Astrocyte (in vitro differentiated cells and primary cell): ENCODE results near the gene CFTR. TPM values are rescaled to one million over a fixed set of nuclear protein-coding genes. Genes with fewer than 3 reads are reported as not detected.

ENCODE experiments used
- DNase-seq: peaks from one replicate; pipeline ENCODE4 v3.0.0-alpha.2; 2010; ENCODE audit warnings: low read depth
- FAIRE-seq: peaks from 2 replicates; lab custom pipeline; 2011; peaks lifted over from hg19 to GRCh38; lab: Jason Lieb, UNC
- H2AFZ ChIP-seq: 2 replicates; pipeline ENCODE4 v1.6.0; 2012; ENCODE audit warnings: low read depth, low read length, inconsistent platforms
- H3K27ac ChIP-seq: 2 replicates; pipeline ENCODE4 v1.5.1; 2011; ENCODE audit warnings: low read depth, low read length, inconsistent platforms
- H3K27me3 ChIP-seq: 2 replicates; pipeline ENCODE4 v1.6.0; 2011; ENCODE audit warnings: low read length, inconsistent platforms; ENCODE audit not compliant: insufficient read depth
- H3K36me3 ChIP-seq: 2 replicates; pipeline ENCODE4 v1.5.1; 2011; ENCODE audit warnings: low read length, inconsistent platforms; ENCODE audit not compliant: insufficient read depth
- H3K4me1 ChIP-seq: 2 replicates; pipeline ENCODE4 v1.5.1; 2011; ENCODE audit warnings: low read length, inconsistent platforms; ENCODE audit not compliant: insufficient read depth
- H3K4me2 ChIP-seq: 2 replicates; pipeline ENCODE4 v1.6.0; 2012; ENCODE audit warnings: low read length, inconsistent platforms
- H3K4me3 ChIP-seq: 2 replicates; pipeline ENCODE4 v1.5.1; 2011; ENCODE audit warnings: low read depth, mild to moderate bottlenecking, low read length, inconsistent platforms; ENCODE audit not compliant: insufficient read depth
- H3K79me2 ChIP-seq: 2 replicates; pipeline ENCODE4 v1.6.0; 2012; ENCODE audit warnings: mild to moderate bottlenecking, low read length, inconsistent platforms; ENCODE audit not compliant: insufficient read depth
- H3K9ac ChIP-seq: 2 replicates; pipeline ENCODE4 v1.6.0; 2012; ENCODE audit warnings: mild to moderate bottlenecking, low read length, inconsistent platforms
- H3K9me3 ChIP-seq: 2 replicates; pipeline ENCODE4 v1.5.1; 2012; ENCODE audit warnings: low read depth, mild to moderate bottlenecking, low read length, inconsistent platforms; ENCODE audit not compliant: insufficient read depth
- H4K20me1 ChIP-seq: 2 replicates; pipeline ENCODE4 v1.6.0; 2012; ENCODE audit warnings: low read length, inconsistent platforms; ENCODE audit not compliant: insufficient read depth
- H3K27ac Mint-ChIP-seq: one replicate; pipeline ENCODE4 v1.8.0; 2021; ENCODE audit warnings: mild to moderate bottlenecking, mixed read lengths; ENCODE audit not compliant: unreplicated experiment
- H3K27me3 Mint-ChIP-seq: one replicate; pipeline ENCODE4 v1.8.0; 2021; ENCODE audit warnings: low read depth, mixed read lengths; ENCODE audit not compliant: unreplicated experiment
- H3K36me3 Mint-ChIP-seq: one replicate; pipeline ENCODE4 v1.8.0; 2021; ENCODE audit warnings: low read depth, mixed read lengths; ENCODE audit not compliant: unreplicated experiment
- H3K4me1 Mint-ChIP-seq: one replicate; pipeline ENCODE4 v1.8.0; 2021; ENCODE audit warnings: low read depth, mixed read lengths; ENCODE audit not compliant: unreplicated experiment
- H3K4me3 Mint-ChIP-seq: one replicate; pipeline ENCODE4 v1.8.0; 2021; ENCODE audit warnings: mild to moderate bottlenecking, moderate library complexity, mixed read lengths; ENCODE audit not compliant: unreplicated experiment
- H3K9me3 Mint-ChIP-seq: one replicate; pipeline ENCODE4 v1.8.0; 2021; ENCODE audit warnings: mild to moderate bottlenecking, mixed read lengths; ENCODE audit not compliant: unreplicated experiment
- CTCF ChIP-seq: IDR thresholded peaks from 2 replicates; pipeline ENCODE4 v1.5.1; 2011; ENCODE audit warnings: low read depth, mild to moderate bottlenecking, inconsistent platforms, low read length, moderate library complexity; ENCODE audit not compliant: insufficient read depth
- EZH2 ChIP-seq: IDR thresholded peaks from 2 replicates; pipeline ENCODE4 v1.6.1; 2012; ENCODE audit warnings: mild to moderate bottlenecking, low read length, inconsistent platforms; ENCODE audit not compliant: insufficient read depth
- total RNA-seq: library from RNA; stranded (reverse); gene quantifications from 2 replicates; pipeline ENCODE4 v1.2.1, GENCODE V29; 2021

Gene CFTR
- total RNA-seq, 1 donor from 2014 or later: 2.5 TPM

- Mint-ChIP-seq H3K4me3 (no peak overlapping the region), H3K27ac (no peak overlapping the region), H3K4me1 (no peaks in the 10 kb centered on the region), H3K9me3 (no peaks in the 10 kb centered on the region), H3K36me3 (no peaks in the 10 kb centered on the region), H3K27me3 (no peaks in the 10 kb centered on the region)
- no peak overlapping the region for H2AFZ ChIP-seq
- H3K4me3 ChIP-seq: no peak overlapping the region
- no peaks in the 10 kb centered on the region for H3K27me3 ChIP-seq
- no peak overlapping the region for H3K27ac ChIP-seq
- no peaks in the 10 kb centered on the region for H3K36me3 ChIP-seq
- TF ChIP-seq CTCF (no peak), EZH2 (no peak)
- no peak for DNase-seq
- no peaks in the 10 kb centered on the region for H3K9me3 ChIP-seq
- H3K4me2 ChIP-seq: no peak overlapping the region
- H3K9ac ChIP-seq: no peak overlapping the region
- H3K79me2 ChIP-seq: no peaks in the 10 kb centered on the region
- no peaks in the 10 kb centered on the region for H3K4me1 ChIP-seq
- H4K20me1 ChIP-seq: no peaks in the 10 kb centered on the region
- FAIRE-seq: no peak
Measured at GRCh38 chr7:117489430-117489829, 9.6 kb downstream of the CFTR start.

GRCh38 chr7:117489911-117490310 lies 10.1 kb downstream of the CFTR start:
- Histone ChIP-seq H3K4me1 (no peaks in the 10 kb centered on the region), H3K27ac (no peak overlapping the region), H3K9me3 (no peaks in the 10 kb centered on the region), H3K36me3 (no peaks in the 10 kb centered on the region), H3K4me2 (no peak overlapping the region), H3K4me3 (no peak overlapping the region), H3K79me2 (no peaks in the 10 kb centered on the region), H3K9ac (no peak overlapping the region), H4K20me1 (no peaks in the 10 kb centered on the region), H2AFZ (no peak overlapping the region), H3K27me3 (no peaks in the 10 kb centered on the region)
- Mint-ChIP-seq H3K27ac (no peak overlapping the region), H3K4me3 (no peak overlapping the region), H3K9me3 (no peaks in the 10 kb centered on the region), H3K36me3 (no peaks in the 10 kb centered on the region), H3K4me1 (no peaks in the 10 kb centered on the region), H3K27me3 (no peaks in the 10 kb centered on the region)
- no peak for DNase-seq
- TF ChIP-seq EZH2 (no peak), CTCF (no peak)
- no peak for FAIRE-seq

- Histone ChIP-seq H3K4me3 (no peak overlapping the region), H4K20me1 (no peaks in the 10 kb centered on the region), H3K9me3 (no peaks in the 10 kb centered on the region), H3K79me2 (no peaks in the 10 kb centered on the region), H3K36me3 (no peaks in the 10 kb centered on the region), H3K4me1 (no peaks in the 10 kb centered on the region), H3K27me3 (no peaks in the 10 kb centered on the region), H3K9ac (no peak overlapping the region), H3K27ac (no peak overlapping the region), H2AFZ (no peak overlapping the region), H3K4me2 (no peak overlapping the region)
- Mint-ChIP-seq H3K4me3 (no peak overlapping the region), H3K9me3 (no peaks in the 10 kb centered on the region), H3K4me1 (no peaks in the 10 kb centered on the region), H3K27me3 (no peaks in the 10 kb centered on the region), H3K27ac (no peak overlapping the region), H3K36me3 (no peaks in the 10 kb centered on the region)
- DNase-seq: no peak
- TF ChIP-seq CTCF (no peak), EZH2 (no peak)
- no peak for FAIRE-seq
Measured at GRCh38 chr7:117492649-117493048, 12.8 kb downstream of the CFTR start.
